DOHH2 (cell line): Measurements from ENCODE around the gene RAMP3.

Experiments used
- CTCF ChIP-seq: fragments of 200-600 bp; sonication (generic); IDR thresholded peaks from one replicate; pipeline ENCODE4 v1.5.1; 2014; ENCODE audit warnings: antibody characterized with exemption, mild to moderate bottlenecking, low read depth, low read length; ENCODE audit not compliant: poor library complexity, severe bottlenecking
- EZH2phosphoT487 ChIP-seq: fragments of 200-600 bp; sonication (generic); IDR thresholded peaks from 2 replicates; pipeline ENCODE4 v1.6.1; 2017; ENCODE audit warnings: borderline replicate concordance, mild to moderate bottlenecking, antibody characterized with exemption, low read length, moderate library complexity, mixed read lengths

GRCh38 chr7:45140827-45141226 lies 16.8 kb upstream of the RAMP3 start:
- TF ChIP-seq CTCF, result no peak
- TF ChIP-seq EZH2phosphoT487, result no peak
